Iris pigment epithelial cell (primary cell): Measurements from ENCODE around the gene LMAN2.

Experiments used
- DNase-seq: peaks from one replicate; pipeline ENCODE4 v3.0.0-alpha.2; 2011; ENCODE audit warnings: low read depth

The LMAN2 gene, protein sequence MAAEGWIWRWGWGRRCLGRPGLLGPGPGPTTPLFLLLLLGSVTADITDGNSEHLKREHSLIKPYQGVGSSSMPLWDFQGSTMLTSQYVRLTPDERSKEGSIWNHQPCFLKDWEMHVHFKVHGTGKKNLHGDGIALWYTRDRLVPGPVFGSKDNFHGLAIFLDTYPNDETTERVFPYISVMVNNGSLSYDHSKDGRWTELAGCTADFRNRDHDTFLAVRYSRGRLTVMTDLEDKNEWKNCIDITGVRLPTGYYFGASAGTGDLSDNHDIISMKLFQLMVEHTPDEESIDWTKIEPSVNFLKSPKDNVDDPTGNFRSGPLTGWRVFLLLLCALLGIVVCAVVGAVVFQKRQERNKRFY

DNA sequence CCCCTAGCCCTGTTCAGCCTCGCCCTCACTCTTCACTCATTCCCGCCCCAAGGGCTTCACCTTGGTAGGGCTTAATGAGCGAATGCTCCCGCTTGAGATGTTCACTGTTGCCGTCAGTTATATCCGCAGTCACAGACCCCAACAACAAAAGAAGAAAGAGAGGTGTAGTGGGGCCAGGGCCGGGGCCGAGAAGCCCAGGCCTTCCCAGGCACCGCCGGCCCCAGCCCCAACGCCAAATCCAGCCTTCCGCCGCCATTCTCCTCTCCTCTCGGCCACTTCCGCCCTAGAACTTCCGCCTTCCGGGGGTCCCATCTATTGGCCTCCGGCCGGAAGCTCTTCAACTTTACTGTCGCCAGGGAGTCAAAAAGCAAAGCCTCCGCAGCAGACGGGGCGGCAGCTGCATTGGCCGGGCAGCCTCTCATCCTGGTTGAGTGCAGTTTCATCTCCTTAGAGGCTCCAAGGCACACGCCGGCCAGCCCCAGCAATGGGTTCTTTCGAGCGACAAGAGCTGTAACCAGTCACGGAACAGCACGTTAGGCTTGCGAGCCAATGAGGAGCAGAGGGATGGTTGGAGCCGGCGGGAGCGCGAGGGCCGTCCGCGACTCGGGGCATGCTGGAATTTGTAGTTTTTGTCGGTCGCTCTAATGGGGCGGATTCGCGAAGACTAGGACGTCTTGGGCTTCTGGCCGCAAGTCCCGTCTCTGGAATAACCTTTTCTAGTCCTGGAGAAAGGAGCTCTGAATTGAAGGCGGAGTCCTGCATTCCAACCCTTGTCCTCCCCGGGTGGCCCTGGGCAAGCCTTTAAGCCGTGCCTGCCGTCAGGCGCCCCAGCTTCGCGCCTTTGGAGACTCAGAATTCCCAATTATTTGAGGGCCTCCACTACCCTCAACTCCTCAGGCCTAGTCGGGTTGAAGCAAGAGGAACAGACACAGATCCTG, at the start of gene LMAN2:
TSS of gene LMAN2 (minus strand) at position 277 of the 938 bp plus-strand sequence. CDS start at position 256, 21 bp downstream.
- peak; percentile 97 for DNase-seq

DNA sequence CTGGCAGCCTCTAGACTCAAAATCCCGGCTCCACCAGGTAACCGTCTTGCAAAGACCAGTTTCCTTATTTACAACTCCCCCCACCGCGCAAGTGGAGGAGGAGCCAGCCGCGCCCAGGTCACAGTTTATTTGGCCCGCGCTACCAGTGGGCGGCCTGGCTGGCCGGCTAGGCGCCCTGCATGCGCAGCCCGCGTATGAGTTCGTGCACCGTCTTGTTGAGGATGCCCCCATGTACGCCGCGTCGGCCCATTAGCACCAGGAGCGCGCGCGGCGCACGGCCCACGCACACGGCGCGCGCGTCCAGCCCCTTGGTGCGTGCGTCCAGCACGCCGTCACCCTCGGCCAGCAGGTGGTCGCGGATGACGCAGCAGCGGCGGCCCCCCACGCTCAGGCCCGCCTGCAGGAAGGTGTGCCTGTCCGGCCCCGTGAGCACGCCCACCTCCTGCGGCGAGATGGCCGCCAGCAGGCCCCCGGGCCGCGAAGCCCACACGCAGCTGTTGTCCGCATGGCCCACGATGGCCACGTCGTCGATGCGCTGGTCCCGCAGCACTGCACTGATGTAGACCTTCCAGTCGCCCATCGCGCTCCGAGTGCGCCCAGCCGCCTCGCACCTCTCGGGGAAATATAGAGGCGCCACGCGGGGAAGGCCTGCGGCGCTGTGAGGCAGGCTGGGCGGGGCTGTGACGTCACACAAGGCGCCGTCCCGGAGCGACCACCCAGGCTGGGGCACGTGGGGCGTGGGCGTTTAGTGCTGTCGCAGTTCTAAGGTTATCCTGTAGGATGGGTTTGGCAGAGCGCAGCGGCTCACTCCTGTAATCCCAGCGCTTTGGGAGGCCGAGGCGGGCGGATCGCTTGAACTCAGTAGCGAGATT, 48.8 kb upstream of the LMAN2 start, which contains the start of gene PFN3:
TSS of gene PFN3 (minus strand) at position 665 of the 872 bp plus-strand sequence. CDS start at position 580, 85 bp downstream.
- DNase-seq = peak; percentile 30

DNA sequence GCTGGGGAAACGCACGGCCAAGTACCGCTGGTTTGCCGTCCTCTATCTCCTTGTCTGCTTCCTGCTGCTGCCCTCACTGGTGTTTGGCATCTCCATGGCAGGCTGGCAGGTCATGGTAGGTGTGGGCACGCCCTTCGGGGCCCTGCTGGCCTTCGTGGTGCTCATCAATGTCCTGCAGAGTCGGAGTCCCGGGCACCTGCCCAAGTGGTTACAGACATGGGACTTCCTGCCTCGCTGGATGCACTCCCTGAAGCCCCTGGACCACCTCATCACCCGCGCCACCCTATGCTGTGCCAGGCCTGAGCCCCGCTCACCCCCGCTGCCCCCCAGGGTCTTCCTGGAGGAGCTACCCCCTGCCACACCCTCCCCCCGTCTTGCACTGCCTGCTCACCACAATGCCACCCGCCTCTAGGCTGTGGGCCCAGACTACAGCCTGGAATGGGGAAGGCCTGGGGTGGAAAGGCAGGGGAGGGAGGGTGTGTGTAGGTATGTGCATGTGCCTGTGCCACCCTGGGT, 46.5 kb upstream of the LMAN2 start:
- no peak for DNase-seq

DNA sequence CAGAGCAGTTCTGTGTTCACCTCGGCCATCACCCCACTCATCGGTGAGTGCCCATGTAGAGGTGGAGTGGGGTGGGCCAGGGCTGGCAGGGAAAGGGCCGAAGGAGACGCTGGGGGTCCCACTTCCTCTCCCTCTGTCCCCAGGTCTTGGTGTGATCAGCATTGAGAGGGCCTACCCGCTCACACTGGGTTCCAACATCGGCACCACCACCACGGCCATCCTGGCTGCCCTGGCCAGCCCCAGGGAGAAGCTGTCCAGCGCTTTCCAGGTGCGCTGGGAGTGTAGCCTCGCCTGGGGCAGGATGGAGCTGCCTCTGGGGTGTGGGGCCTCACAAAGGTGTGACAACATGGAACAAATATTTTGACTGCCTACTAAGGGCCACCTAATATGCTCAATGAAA, 45.3 kb upstream of the LMAN2 start:
- no peak for DNase-seq

DNA sequence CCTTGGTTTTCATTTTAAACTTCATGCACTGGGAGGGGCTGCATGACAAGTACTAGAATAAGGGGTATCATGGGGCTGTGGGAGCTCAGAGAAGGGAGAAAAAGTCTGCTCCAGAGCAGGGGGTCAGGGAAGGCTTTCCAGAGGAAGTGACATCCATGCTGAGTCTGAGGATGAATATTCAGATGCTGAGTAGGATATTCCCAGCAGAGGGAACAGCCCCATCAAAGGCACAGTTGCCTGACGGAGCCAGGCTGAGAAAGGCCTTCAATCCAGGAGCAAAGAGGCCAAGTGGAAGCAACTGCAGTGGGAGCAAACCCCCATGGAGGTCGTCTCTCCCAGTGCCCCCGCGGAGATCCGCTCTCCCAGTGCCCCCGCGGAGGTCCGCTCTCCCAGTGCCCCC, 44.6 kb upstream of the LMAN2 start:
- no peak for DNase-seq

DNA sequence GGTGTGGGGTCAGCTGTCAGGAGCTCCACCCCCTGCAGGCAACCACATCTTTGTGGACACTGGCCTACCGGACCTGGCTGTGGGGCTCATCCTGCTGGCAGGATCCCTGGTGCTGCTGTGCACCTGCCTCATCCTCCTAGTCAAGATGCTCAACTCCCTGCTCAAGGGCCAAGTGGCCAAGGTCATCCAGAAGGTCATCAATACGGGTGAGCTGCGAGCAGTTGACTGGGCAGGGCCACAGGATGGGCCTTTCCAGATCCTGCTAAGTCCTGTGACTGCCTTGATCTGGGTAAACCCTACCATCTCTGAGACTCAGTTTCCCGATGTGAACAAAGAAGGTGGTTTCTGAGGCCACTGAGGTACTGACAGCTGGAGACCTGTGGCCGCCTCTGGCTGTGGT, 42.5 kb upstream of the LMAN2 start:
- no peak for DNase-seq

DNA sequence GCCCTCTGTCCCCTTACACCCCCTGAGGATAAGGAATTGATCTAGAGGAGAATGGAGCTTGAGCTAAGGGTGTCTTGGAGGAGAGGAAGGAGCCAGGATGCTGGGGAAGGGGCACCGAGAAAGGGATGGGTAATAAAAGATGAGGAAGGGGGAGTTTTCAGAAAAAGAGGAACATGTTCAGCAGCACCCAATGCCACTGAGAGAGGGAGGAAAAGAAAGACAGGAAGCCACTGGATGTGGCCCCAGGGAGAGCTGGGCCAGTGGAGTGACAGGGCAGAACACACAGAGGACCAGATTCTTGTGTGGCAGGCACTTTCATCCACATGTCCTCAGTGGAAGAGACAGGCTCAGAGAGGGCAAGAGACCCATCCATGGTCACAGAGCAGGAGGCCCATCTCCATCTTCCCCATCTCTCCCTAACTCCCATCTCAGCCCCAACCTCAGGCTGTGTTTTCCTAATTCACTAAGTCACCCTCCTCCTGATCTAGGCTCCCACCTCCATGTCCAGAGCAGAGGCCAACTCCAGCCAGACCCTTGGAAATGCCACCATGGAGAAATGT, 41.8 kb upstream of the LMAN2 start:
- DNase-seq = no peak

DNA sequence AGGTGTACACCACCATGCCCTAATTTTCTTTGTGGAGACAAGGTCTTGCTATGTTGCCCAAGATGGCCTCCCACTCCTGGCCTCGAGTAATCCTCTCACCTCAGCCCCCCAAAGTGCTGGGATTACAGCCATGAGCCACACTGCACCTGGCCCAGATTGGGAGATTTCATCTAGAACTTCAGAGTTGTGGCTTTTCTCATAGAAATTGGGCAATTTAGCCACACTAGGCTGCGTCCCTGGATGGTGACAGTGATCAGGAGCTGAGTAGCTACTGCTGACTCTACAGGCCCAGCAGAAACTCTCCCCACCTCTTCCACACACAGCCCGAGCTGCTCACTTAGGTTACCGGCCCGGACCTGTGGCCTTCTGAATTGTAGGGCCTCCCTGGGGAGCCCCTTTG, 41.3 kb upstream of the LMAN2 start:
- no peak for DNase-seq

DNA sequence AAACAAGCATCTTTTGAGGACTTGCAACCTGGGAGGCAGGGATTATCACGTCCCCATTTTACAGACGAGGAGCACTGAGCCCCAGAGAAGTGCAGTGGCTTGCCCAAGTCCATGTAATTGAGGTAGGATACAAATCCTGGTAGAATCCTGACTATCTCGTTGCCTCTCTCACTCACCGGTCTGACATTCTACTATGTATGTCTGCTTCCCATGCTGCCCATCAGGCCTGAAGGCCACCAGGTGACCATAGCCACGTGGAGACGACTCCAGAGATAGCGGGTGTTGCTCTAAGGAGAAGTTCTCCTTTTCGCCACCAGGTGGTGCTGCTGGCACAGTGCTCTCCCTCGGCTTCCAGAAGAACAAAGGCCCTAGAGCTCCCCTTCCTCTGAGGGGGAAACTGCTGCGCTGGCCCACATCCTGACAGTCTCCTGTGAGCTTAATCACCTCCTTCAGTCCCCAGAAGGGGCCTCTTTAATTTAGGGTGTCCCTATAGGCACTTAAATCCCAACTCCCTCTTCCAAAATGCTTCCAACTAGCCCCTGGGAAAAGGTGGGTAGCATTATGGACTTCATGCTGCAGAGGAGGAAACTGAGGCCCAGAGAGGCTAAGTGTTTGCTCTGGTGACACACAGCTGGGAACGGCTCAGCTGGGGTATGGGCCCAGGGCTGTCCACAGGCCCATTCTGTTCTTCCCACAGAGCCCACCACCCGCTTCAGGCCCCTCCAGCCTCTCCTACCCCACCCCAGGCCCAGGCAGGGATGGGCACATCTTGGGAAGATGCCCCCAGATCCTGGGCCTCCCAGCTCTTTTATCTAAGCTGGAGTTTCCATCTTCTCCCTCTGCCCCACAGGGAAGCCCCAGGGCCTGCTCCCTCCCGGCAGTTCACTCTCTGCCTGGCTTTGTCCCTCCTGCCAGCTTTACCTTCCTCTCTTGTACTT, 39.2 kb upstream of the LMAN2 start:
- peak; percentile 76 for DNase-seq

DNA sequence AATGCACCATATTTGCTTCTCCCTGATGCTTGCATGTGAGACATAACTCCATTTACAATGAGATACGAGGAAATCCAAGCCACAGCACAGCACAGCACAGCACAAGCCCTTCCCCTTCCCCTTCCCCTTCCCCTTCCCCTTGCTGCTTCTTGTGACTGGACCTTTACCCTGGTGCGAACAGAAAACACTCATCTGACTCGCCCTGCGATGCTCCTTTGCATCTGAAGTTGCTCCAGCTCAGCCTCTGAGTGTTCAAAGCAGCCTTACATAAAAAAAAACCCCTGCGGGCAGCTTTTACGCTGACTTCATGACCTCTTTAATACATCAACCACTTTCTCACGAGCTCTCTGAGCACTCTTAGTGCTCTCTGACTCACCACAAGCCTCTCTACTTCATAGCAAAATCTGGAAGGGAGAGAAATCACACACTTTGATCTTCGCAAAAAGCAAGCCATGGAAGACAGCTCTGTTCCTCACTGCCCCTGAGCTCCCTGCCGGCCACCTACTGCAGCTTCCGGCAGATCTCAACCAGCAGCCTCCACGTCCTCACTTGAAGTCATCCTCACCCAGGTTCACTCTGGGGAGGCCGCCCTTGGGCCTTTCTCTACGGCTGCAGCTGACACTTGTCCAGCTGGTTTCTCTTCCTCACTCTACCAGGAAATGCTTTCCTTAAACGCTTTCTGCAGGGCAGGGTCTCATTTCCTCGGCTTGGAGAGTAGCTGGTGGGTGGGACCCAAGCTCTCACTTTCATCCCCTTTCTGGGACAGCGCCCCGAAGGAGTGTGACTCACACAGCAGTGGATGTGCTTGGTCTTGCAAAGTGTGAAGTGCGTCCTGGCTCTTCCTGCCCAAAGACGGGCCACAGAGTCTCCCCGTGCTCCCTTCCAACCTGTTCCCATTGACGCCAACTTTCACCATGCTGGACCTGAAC, 38.0 kb upstream of the LMAN2 start:
- DNase-seq = peak; percentile 97

DNA sequence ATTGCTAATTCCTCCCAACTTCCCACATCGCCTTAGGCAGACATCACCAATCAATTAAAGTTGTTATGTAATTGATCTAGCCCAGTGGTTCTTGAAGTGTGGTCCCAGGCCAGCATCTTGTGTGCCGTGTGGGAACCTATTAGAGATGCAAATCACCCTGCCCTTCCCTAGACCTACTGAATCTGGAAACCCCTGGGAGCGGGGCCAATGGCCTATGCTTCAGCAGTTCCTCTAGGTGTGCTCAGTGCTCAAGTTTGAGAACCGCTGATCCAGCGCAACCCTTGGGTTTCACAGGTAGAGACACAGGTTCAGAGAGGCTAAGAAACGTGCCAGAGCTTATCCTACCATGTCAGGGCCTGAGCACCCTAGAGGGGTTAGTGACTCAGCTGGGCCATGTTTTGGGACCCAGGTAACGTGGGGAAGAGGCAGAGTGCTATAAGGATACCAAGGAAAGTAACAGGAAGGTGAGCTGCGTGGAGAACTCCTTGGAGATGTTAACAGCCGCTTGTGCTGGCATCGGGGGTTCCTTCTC, 37.1 kb upstream of the LMAN2 start:
- DNase-seq = no peak

DNA sequence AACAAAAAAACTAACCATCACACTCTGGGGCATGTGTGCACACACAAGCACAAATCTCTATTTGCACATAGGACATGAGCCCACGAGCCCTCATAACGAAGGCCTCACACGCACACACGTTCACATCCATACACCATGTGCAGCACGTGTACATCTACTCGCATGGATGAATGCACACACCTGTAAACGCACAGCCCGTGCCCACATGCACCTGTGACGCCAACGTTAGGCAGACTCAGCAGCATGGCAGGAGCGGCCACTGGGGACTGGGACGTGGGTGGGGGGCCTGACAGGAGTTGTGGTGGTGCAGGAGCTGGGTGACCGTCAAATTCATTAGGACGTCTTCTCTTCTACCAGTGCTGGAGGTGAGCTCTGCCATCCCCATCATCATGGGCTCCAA, 35.9 kb upstream of the LMAN2 start:
- DNase-seq = no peak

DNA sequence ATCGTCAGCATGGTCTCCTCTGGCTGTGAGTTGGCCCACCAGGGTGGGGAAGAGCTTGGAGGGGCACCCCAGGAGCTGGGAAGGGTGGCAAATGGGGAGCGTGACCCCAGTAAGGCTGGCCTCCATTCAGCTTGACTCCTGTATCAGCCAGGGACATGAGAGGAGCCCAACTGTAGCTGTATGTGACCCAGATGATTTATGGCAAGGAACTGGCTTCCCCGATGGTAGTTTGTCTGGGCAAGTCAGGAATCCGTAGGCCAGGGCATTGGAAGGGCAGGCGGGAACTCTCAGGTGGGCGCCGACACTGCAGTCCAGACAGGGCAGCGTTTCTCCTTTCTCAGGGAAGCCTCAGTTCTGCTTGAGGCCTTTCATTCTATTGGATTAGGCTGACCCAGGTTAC, 35.1 kb upstream of the LMAN2 start:
- DNase-seq = no peak

DNA sequence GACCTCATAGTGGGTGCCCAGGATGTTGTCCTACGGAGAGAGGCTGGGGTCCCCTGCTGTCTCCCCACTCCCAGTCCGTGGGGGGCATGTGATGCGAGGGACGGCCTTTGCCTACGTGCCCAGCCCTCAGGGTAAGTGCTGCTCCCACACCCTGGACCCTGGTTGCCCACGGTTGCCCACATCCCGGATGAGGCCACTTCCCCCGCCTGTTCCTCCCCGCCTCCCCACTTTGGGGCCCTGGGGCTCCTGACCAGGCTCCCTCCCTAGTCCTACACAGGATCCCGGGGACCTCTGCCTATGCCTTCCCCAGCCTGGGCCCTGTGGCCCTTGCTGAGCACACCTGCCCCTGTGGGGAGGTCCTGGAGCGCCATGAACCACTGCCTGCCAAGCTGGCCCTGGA, 34.3 kb upstream of the LMAN2 start:
- no peak for DNase-seq

DNA sequence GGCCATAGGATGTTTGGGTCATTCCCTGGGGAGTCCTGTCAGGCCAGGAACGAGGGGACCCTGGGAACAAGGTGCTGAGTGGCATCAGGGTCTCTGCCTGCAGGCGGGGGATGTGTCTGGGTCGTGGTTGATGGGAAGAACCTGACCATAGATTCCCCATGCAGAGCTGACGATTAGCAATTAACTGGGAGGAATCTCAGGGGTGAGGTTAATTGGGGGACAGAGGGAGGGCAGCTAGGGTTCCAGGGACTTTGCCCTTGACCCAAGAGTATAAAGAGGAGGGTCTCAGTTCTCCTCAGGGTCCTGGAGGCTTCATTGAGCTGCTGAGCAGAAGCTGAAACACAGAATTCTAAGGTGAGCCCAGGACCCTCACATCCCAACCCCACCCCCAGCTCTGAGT, 32.7 kb upstream of the LMAN2 start, which contains the start of gene SLC34A1:
TSS of gene SLC34A1 (plus strand) at position 301 of the 400 bp plus-strand sequence. CDS start 1,308 bp downstream, outside the sequence.
- no peak for DNase-seq

DNA sequence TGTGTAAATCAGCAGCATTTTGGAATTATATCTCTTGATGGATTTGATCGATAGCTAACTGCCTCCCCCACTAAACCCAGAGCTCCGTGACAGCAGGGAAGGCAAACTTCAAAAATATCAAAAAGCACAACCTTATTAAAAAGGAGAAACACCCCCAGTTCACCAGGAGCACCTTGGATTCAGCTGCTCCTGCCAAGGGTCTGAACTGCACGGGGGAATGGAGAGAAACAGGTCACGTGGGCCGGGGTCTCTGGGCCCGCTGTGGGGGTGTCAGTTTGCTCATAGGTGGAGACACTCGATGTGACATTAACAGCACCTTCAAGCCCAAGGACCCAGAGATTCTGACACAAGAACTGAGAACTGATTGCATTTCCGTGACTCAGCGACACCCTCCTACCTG, 31.7 kb upstream of the LMAN2 start:
- DNase-seq = no peak

DNA sequence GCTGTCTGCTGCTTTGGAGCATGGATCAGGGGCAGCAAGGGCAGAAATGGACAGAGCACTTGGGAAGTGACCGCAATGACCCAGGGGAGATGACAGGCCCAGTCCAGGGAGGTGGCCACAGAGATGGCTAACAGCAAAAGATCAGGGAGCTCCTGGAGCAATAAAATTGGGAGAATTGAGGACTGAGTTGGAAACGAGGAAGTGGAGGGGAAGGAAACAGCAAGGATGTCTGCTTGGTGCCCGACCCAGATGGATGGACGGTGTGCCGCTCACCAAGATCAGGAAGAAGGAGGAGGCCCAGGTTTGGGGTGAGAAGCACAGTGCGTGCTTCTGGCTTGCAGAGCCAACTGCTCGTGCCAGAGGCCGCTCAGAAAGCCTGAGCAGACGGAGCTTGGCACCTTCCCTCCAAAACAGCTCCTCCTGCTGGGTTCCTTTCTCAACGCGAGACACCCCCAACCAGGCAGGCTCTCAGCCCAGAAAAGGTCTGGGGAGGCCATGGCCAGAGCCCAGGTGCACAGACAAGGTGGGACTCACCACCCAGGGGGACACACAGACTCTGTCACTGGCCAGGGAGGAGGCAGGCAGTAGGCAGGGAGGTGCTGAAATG, 31.1 kb upstream of the LMAN2 start:
- DNase-seq = peak; percentile 22

DNA sequence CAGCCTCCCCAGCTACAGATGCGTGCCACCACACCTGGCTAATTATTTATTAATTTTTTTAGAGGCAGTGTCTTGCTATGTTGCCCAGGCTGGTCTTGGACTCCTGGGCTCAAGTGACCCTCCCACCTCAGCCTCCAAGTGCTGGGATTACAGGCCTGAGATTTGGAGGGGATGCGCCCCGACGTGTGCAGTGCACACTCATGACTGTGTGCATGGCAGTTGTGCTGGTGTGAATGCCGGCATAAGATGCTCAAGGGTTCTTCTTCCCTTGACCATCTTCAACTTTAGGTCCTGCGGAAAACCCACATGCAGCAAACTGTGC, 29.3 kb upstream of the LMAN2 start:
- DNase-seq = no peak
